Stomach (tissue), 4 donors: ENCODE measurements around the gene HDLBP.

Experiments used
- POLR2A ChIP-seq, 4 donors: fragments of 450-650 bp; IDR thresholded peaks; one replicate each; pipeline ENCODE4 v1.6.1; 2016; ENCODE audit warnings: antibody characterized with exemption in 4 of 4, control low read depth in 2 of 4, mild to moderate bottlenecking in 1 of 4, moderate library complexity in 1 of 4
- POLR2AphosphoS5 ChIP-seq, 3 donors: sonication (generic); formaldehyde crosslinking; IDR thresholded peaks; one replicate each; pipeline ENCODE4 v1.6.1; 2016; ENCODE audit warnings: antibody characterized with exemption in 3 of 3
- TF ChIP-seq, protein P1 (sequence below), 7 experiments: fragments of 450-650 bp in 4 of 7; fragments of 200-600 bp in 3 of 7; sonication (generic) in 3 of 7; IDR thresholded peaks; one replicate each; pipeline ENCODE4 v1.5.1; 2016 to 2019; ENCODE audit warnings: antibody characterized with exemption in 7 of 7, control low read depth in 2 of 7, mild to moderate bottlenecking in 1 of 7

GRCh38 chr2:241274127-241274526, 41.3 kb downstream of the HDLBP start:
- TF ChIP-seq, protein P1, sequence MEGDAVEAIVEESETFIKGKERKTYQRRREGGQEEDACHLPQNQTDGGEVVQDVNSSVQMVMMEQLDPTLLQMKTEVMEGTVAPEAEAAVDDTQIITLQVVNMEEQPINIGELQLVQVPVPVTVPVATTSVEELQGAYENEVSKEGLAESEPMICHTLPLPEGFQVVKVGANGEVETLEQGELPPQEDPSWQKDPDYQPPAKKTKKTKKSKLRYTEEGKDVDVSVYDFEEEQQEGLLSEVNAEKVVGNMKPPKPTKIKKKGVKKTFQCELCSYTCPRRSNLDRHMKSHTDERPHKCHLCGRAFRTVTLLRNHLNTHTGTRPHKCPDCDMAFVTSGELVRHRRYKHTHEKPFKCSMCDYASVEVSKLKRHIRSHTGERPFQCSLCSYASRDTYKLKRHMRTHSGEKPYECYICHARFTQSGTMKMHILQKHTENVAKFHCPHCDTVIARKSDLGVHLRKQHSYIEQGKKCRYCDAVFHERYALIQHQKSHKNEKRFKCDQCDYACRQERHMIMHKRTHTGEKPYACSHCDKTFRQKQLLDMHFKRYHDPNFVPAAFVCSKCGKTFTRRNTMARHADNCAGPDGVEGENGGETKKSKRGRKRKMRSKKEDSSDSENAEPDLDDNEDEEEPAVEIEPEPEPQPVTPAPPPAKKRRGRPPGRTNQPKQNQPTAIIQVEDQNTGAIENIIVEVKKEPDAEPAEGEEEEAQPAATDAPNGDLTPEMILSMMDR (IDR thresholded peaks at IDR 0.05), result peak in 1 of 7 experiments; percentile 25
- no peak for TF ChIP-seq POLR2A (IDR thresholded peaks at IDR 0.05)
- TF ChIP-seq POLR2AphosphoS5 (IDR thresholded peaks at IDR 0.05), result no peak
